ENCODE measurements around the gene APBB2.

Gene APBB2

GRCh38 chr4:41207291-41207831 lies 7.0 kb downstream of the APBB2 start:
- Histone ChIP-seq H3K4me1 (ENCODE audit: control insufficient read depth, insufficient read depth, low read length) (no peaks in the 10 kb centered on the region), H3K27me3 (ENCODE audit: control insufficient read depth, insufficient read depth, low read length, poor library complexity, severe bottlenecking) (peaks cover under 1% of the 10 kb centered on the region)

GRCh38 chr4:41205854-41206460 lies 8.4 kb downstream of the APBB2 start:
- H3K27me3 ChIP-seq (ENCODE audit: control insufficient read depth, insufficient read depth, low read length, poor library complexity, severe bottlenecking), result no peaks in the 10 kb centered on the region
- no peak overlapping the region for H3K27ac ChIP-seq (ENCODE audit: insufficient read depth, low read depth, low read length, poor library complexity, severe bottlenecking)
- no peak overlapping the region for H3K4me3 ChIP-seq (ENCODE audit: insufficient read depth, low read depth, low read length)
- H3K36me3 ChIP-seq (ENCODE audit: control insufficient read depth, insufficient read depth, low read length), result no peaks in the 10 kb centered on the region
- WGBS, 2 experiments, result 81 to 95% methylated on average over 2 of the region's 2 CpGs
- H3K4me1 ChIP-seq (ENCODE audit: control insufficient read depth, insufficient read depth, low read length), result no peaks in the 10 kb centered on the region
- no peaks in the 10 kb centered on the region for H3K9me3 ChIP-seq (ENCODE audit: control insufficient read depth, low read length)

More at GRCh38 chr4:41207291-41207831, 7.0 kb downstream of the APBB2 start:
- H3K4me3 ChIP-seq (ENCODE audit: insufficient read depth, low read depth, low read length), result no peak overlapping the region
- no peaks in the 10 kb centered on the region for H3K36me3 ChIP-seq (ENCODE audit: control insufficient read depth, insufficient read depth, low read length)
- no peak overlapping the region for H3K27ac ChIP-seq (ENCODE audit: insufficient read depth, low read depth, low read length, poor library complexity, severe bottlenecking)
- H3K9me3 ChIP-seq (ENCODE audit: control insufficient read depth, low read length), result no peaks in the 10 kb centered on the region

- H3K27me3 ChIP-seq (ENCODE audit: control insufficient read depth, insufficient read depth, low read length, poor library complexity, severe bottlenecking), result no peaks in the 10 kb centered on the region
- H3K4me3 ChIP-seq (ENCODE audit: insufficient read depth, low read depth, low read length), result no peak overlapping the region
- no peaks in the 10 kb centered on the region for H3K9me3 ChIP-seq (ENCODE audit: control insufficient read depth, low read length)
- 78 to 92% methylated on average over 2 to 3 of the region's 3 CpGs for WGBS, 2 experiments
- H3K27ac ChIP-seq (ENCODE audit: insufficient read depth, low read depth, low read length, poor library complexity, severe bottlenecking), result no peak overlapping the region
- no peaks in the 10 kb centered on the region for H3K36me3 ChIP-seq (ENCODE audit: control insufficient read depth, insufficient read depth, low read length)
- H3K4me1 ChIP-seq (ENCODE audit: control insufficient read depth, insufficient read depth, low read length), result no peaks in the 10 kb centered on the region
Measured at GRCh38 chr4:41205130-41205529, 9.2 kb downstream of the APBB2 start.

GRCh38 chr4:41204400-41204978 lies 9.9 kb downstream of the APBB2 start:
- 80 to 83% methylated on average over 7 to 8 of the region's 8 CpGs for WGBS, 2 experiments

GRCh38 chr4:41203841-41204240 lies 10.5 kb downstream of the APBB2 start:
- H3K27me3 ChIP-seq (ENCODE audit: control insufficient read depth, insufficient read depth, low read length, poor library complexity, severe bottlenecking), result no peaks in the 10 kb centered on the region
- H3K4me1 ChIP-seq (ENCODE audit: control insufficient read depth, insufficient read depth, low read length), result no peaks in the 10 kb centered on the region
- 92 to 94% methylated on average over 6 of the region's 6 CpGs for WGBS, 2 experiments
- H3K4me3 ChIP-seq (ENCODE audit: insufficient read depth, low read depth, low read length), result no peak overlapping the region
- no peaks in the 10 kb centered on the region for H3K36me3 ChIP-seq (ENCODE audit: control insufficient read depth, insufficient read depth, low read length)
- H3K27ac ChIP-seq (ENCODE audit: insufficient read depth, low read depth, low read length, poor library complexity, severe bottlenecking), result no peak overlapping the region
- H3K9me3 ChIP-seq (ENCODE audit: control insufficient read depth, low read length), result no peaks in the 10 kb centered on the region

More at GRCh38 chr4:41204400-41204978, 9.9 kb downstream of the APBB2 start:
- Histone ChIP-seq H3K36me3 (ENCODE audit: control insufficient read depth, insufficient read depth, low read length) (no peaks in the 10 kb centered on the region), H3K27me3 (ENCODE audit: control insufficient read depth, insufficient read depth, low read length, poor library complexity, severe bottlenecking) (no peaks in the 10 kb centered on the region), H3K4me3 (ENCODE audit: insufficient read depth, low read depth, low read length) (no peak overlapping the region), H3K4me1 (ENCODE audit: control insufficient read depth, insufficient read depth, low read length) (no peaks in the 10 kb centered on the region), H3K27ac (ENCODE audit: insufficient read depth, low read depth, low read length, poor library complexity, severe bottlenecking) (no peak overlapping the region), H3K9me3 (ENCODE audit: control insufficient read depth, low read length) (no peaks in the 10 kb centered on the region)

- no peaks in the 10 kb centered on the region for H3K9me3 ChIP-seq (ENCODE audit: control insufficient read depth, low read length)
- H3K27ac ChIP-seq (ENCODE audit: insufficient read depth, low read depth, low read length, poor library complexity, severe bottlenecking), result no peak overlapping the region
- H3K4me1 ChIP-seq (ENCODE audit: control insufficient read depth, insufficient read depth, low read length), result no peaks in the 10 kb centered on the region
- H3K36me3 ChIP-seq (ENCODE audit: control insufficient read depth, insufficient read depth, low read length), result no peaks in the 10 kb centered on the region
- WGBS, 2 experiments, result 92% methylated on average over 3 of the region's 4 CpGs; no CpG with 5 or more reads in 1 of the 2 experiments
- H3K4me3 ChIP-seq (ENCODE audit: insufficient read depth, low read depth, low read length), result no peak overlapping the region
- H3K27me3 ChIP-seq (ENCODE audit: control insufficient read depth, insufficient read depth, low read length, poor library complexity, severe bottlenecking), result no peaks in the 10 kb centered on the region
Measured at GRCh38 chr4:41202820-41203568, 11.3 kb downstream of the APBB2 start.

- Histone ChIP-seq H3K27me3 (ENCODE audit: control insufficient read depth, insufficient read depth, low read length, poor library complexity, severe bottlenecking) (no peaks in the 10 kb centered on the region), H3K4me3 (ENCODE audit: insufficient read depth, low read depth, low read length) (no peak overlapping the region)
Measured at GRCh38 chr4:41202356-41202755, 12.0 kb downstream of the APBB2 start.

GRCh38 chr4:41200486-41201017 lies 13.8 kb downstream of the APBB2 start:
- Histone ChIP-seq H3K4me3 (ENCODE audit: insufficient read depth, low read depth, low read length) (no peak overlapping the region), H3K27me3 (ENCODE audit: control insufficient read depth, insufficient read depth, low read length, poor library complexity, severe bottlenecking) (no peaks in the 10 kb centered on the region), H3K27ac (ENCODE audit: insufficient read depth, low read depth, low read length, poor library complexity, severe bottlenecking) (no peak overlapping the region), H3K9me3 (ENCODE audit: control insufficient read depth, low read length) (no peaks in the 10 kb centered on the region), H3K4me1 (ENCODE audit: control insufficient read depth, insufficient read depth, low read length) (no peaks in the 10 kb centered on the region), H3K36me3 (ENCODE audit: control insufficient read depth, insufficient read depth, low read length) (no peaks in the 10 kb centered on the region)
- WGBS, 2 experiments, result 93 to 96% methylated on average over 4 of the region's 4 CpGs

More at GRCh38 chr4:41202356-41202755, 12.0 kb downstream of the APBB2 start:
- H3K27ac ChIP-seq (ENCODE audit: insufficient read depth, low read depth, low read length, poor library complexity, severe bottlenecking), result no peak overlapping the region
- WGBS, 2 experiments, result 94% methylated on average over 4 of the region's 4 CpGs
- no peaks in the 10 kb centered on the region for H3K9me3 ChIP-seq (ENCODE audit: control insufficient read depth, low read length)
- H3K36me3 ChIP-seq (ENCODE audit: control insufficient read depth, insufficient read depth, low read length), result no peaks in the 10 kb centered on the region
- no peaks in the 10 kb centered on the region for H3K4me1 ChIP-seq (ENCODE audit: control insufficient read depth, insufficient read depth, low read length)

- H3K4me3 ChIP-seq (ENCODE audit: insufficient read depth, low read depth, low read length), result no peak overlapping the region
- no peaks in the 10 kb centered on the region for H3K27me3 ChIP-seq (ENCODE audit: control insufficient read depth, insufficient read depth, low read length, poor library complexity, severe bottlenecking)
- H3K9me3 ChIP-seq (ENCODE audit: control insufficient read depth, low read length), result no peaks in the 10 kb centered on the region
- H3K36me3 ChIP-seq (ENCODE audit: control insufficient read depth, insufficient read depth, low read length), result no peaks in the 10 kb centered on the region
- WGBS, 2 experiments, result 76 to 79% methylated on average over 3 of the region's 3 CpGs
- H3K4me1 ChIP-seq (ENCODE audit: control insufficient read depth, insufficient read depth, low read length), result no peaks in the 10 kb centered on the region
- no peak overlapping the region for H3K27ac ChIP-seq (ENCODE audit: insufficient read depth, low read depth, low read length, poor library complexity, severe bottlenecking)
Measured at GRCh38 chr4:41199788-41200187, 14.6 kb downstream of the APBB2 start.

- no peaks in the 10 kb centered on the region for H3K4me1 ChIP-seq (ENCODE audit: control insufficient read depth, insufficient read depth, low read length)
- no peaks in the 10 kb centered on the region for H3K9me3 ChIP-seq (ENCODE audit: control insufficient read depth, low read length)
- WGBS, 2 experiments, result 98 to 100% methylated on average over 1 to 2 of the region's 2 CpGs
- H3K36me3 ChIP-seq (ENCODE audit: control insufficient read depth, insufficient read depth, low read length), result no peaks in the 10 kb centered on the region
- no peak overlapping the region for H3K27ac ChIP-seq (ENCODE audit: insufficient read depth, low read depth, low read length, poor library complexity, severe bottlenecking)
- H3K27me3 ChIP-seq (ENCODE audit: control insufficient read depth, insufficient read depth, low read length, poor library complexity, severe bottlenecking), result no peaks in the 10 kb centered on the region
- H3K4me3 ChIP-seq (ENCODE audit: insufficient read depth, low read depth, low read length), result no peak overlapping the region
Measured at GRCh38 chr4:41197996-41198395, 16.3 kb downstream of the APBB2 start.
